ENCODE measurements around the gene SURF4.

DNA sequence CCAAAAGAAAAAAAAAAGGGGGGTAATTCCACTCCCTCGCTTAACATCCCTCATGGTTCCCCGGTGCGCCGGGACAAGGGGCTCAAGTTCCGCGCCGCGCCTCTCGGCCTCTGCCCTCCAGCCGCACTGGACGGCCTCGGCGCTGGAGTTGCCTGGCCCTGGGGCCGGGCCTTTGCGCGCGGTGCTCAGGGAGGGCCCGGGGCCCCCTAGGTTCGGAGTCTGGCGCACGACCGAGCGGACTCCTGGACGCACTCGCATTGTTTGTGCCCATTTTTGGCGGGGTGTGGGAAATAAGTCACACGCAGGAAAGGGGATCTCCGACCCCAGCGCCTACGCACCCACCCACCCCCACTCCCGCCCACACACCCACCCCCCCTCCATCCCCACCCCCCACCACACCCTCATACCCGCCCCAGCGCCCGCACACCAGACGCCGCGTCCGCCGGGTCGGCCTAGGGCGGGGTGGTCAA lies 28.3 kb downstream of the SURF4 start:
- TF ChIP-seq, protein P1, sequence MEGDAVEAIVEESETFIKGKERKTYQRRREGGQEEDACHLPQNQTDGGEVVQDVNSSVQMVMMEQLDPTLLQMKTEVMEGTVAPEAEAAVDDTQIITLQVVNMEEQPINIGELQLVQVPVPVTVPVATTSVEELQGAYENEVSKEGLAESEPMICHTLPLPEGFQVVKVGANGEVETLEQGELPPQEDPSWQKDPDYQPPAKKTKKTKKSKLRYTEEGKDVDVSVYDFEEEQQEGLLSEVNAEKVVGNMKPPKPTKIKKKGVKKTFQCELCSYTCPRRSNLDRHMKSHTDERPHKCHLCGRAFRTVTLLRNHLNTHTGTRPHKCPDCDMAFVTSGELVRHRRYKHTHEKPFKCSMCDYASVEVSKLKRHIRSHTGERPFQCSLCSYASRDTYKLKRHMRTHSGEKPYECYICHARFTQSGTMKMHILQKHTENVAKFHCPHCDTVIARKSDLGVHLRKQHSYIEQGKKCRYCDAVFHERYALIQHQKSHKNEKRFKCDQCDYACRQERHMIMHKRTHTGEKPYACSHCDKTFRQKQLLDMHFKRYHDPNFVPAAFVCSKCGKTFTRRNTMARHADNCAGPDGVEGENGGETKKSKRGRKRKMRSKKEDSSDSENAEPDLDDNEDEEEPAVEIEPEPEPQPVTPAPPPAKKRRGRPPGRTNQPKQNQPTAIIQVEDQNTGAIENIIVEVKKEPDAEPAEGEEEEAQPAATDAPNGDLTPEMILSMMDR (IDR thresholded peaks at IDR 0.05 in 8 of 11, conservative IDR thresholded peaks at IDR 0.05 in 3 of 11) = no peak
- no peak for TF ChIP-seq POLR2A (IDR thresholded peaks at IDR 0.05)
